ENCODE results near the gene CREB1.
"Not testable (repeated sequence)": the region's sequence is repeated elsewhere in the genome, so short reads cannot be mapped to it uniquely, and the experiment has no call there.

The CREB1 gene

GRCh38 chr2:207633686-207634085 is 103.9 kb downstream of the CREB1 start:
- TF ChIP-seq EZH2 (IDR thresholded peaks at IDR 0.05) (no peak), POLR2AphosphoS5 (IDR thresholded peaks at IDR 0.05; ENCODE audit: borderline replicate concordance, low read depth, low read length) (no peak), FOXP2 (optimal IDR thresholded peaks at IDR 0.05; ENCODE audit: control extremely low read depth, extremely low read length, insufficient read depth) (no peak)
- Histone ChIP-seq H3K9me3 (ENCODE audit: low read depth, low read length) (no peaks in the 10 kb centered on the region), H3K4me3 (no peak overlapping the region), H3K27ac (no peak overlapping the region), H3K9ac (ENCODE audit: insufficient read length) (no peak overlapping the region), H3K36me3 (ENCODE audit: insufficient read depth, low read length) (no peaks in the 10 kb centered on the region)
- DNase-seq (ENCODE audit: low read depth, low spot score): no peak

- no peak for TF ChIP-seq POLR2AphosphoS5 (IDR thresholded peaks at IDR 0.05; ENCODE audit: borderline replicate concordance, low read depth, low read length)
- no peak for TF ChIP-seq EZH2 (IDR thresholded peaks at IDR 0.05)
- no peak for TF ChIP-seq FOXP2 (optimal IDR thresholded peaks at IDR 0.05; ENCODE audit: control extremely low read depth, extremely low read length, insufficient read depth)
- H3K27ac ChIP-seq: no peak overlapping the region
- no peak for DNase-seq (ENCODE audit: low read depth, low spot score)
- 0 out of 2 replicates have a peak, but pooled peaks cover 3% of the 10 kb centered on the region for H3K9me3 ChIP-seq (ENCODE audit: low read depth, low read length)
- H3K9ac ChIP-seq (ENCODE audit: insufficient read length): no peak overlapping the region
- no peaks in the 10 kb centered on the region for H3K36me3 ChIP-seq (ENCODE audit: insufficient read depth, low read length)
- no peak overlapping the region for H3K4me3 ChIP-seq
Measured at GRCh38 chr2:207635468-207636200, 105.9 kb downstream of the CREB1 start.

- H3K9me3 ChIP-seq (ENCODE audit: low read depth, low read length); H3K4me3 ChIP-seq; DNase-seq (ENCODE audit: low read depth, low spot score); H3K36me3 ChIP-seq (ENCODE audit: insufficient read depth, low read length); H3K9ac ChIP-seq (ENCODE audit: insufficient read length); H3K27ac ChIP-seq: not testable (repeated sequence)
Measured at GRCh38 chr2:207639288-207639687, 109.5 kb downstream of the CREB1 start.

- no peak for DNase-seq (ENCODE audit: low read depth, low spot score)
- Histone ChIP-seq H3K4me3 (no peak overlapping the region), H3K9ac (ENCODE audit: insufficient read length) (no peak overlapping the region), H3K36me3 (ENCODE audit: insufficient read depth, low read length) (no peaks in the 10 kb centered on the region), H3K27ac (no peak overlapping the region), H3K9me3 (ENCODE audit: low read depth, low read length) (0 out of 2 replicates have a peak, but pooled peaks cover 3% of the 10 kb centered on the region)
- TF ChIP-seq EZH2 (IDR thresholded peaks at IDR 0.05) (no peak), POLR2AphosphoS5 (IDR thresholded peaks at IDR 0.05; ENCODE audit: borderline replicate concordance, low read depth, low read length) (no peak), FOXP2 (optimal IDR thresholded peaks at IDR 0.05; ENCODE audit: control extremely low read depth, extremely low read length, insufficient read depth) (no peak)
Measured at GRCh38 chr2:207640160-207640559, 110.4 kb downstream of the CREB1 start.

GRCh38 chr2:207640661-207641060 is 110.9 kb downstream of the CREB1 start:
- H3K9ac ChIP-seq (ENCODE audit: insufficient read length): no peak overlapping the region
- H3K27ac ChIP-seq: no peak overlapping the region
- 0 out of 2 replicates have a peak, but pooled peaks cover 3% of the 10 kb centered on the region for H3K9me3 ChIP-seq (ENCODE audit: low read depth, low read length)
- TF ChIP-seq POLR2AphosphoS5 (IDR thresholded peaks at IDR 0.05; ENCODE audit: borderline replicate concordance, low read depth, low read length) (no peak), EZH2 (IDR thresholded peaks at IDR 0.05) (no peak)
- no peaks in the 10 kb centered on the region for H3K36me3 ChIP-seq (ENCODE audit: insufficient read depth, low read length)
- H3K4me3 ChIP-seq: no peak overlapping the region
- DNase-seq (ENCODE audit: low read depth, low spot score): no peak

- no peak for DNase-seq (ENCODE audit: low read depth, low spot score)
Measured at GRCh38 chr2:207643892-207644291, 114.1 kb downstream of the CREB1 start.

GRCh38 chr2:207646582-207646981 is 116.8 kb downstream of the CREB1 start:
- H3K9ac ChIP-seq (ENCODE audit: insufficient read length); H3K27ac ChIP-seq; H3K36me3 ChIP-seq (ENCODE audit: insufficient read depth, low read length); DNase-seq (ENCODE audit: low read depth, low spot score); H3K4me3 ChIP-seq; H3K9me3 ChIP-seq (ENCODE audit: low read depth, low read length): not testable (repeated sequence)

More at GRCh38 chr2:207643892-207644291, 114.1 kb downstream of the CREB1 start:
- H3K27ac ChIP-seq: no peak overlapping the region
- no peak for TF ChIP-seq EZH2 (IDR thresholded peaks at IDR 0.05)
- no peak for TF ChIP-seq POLR2AphosphoS5 (IDR thresholded peaks at IDR 0.05; ENCODE audit: borderline replicate concordance, low read depth, low read length)
- TF ChIP-seq FOXP2 (optimal IDR thresholded peaks at IDR 0.05; ENCODE audit: control extremely low read depth, extremely low read length, insufficient read depth): no peak
- H3K9ac ChIP-seq (ENCODE audit: insufficient read length): no peak overlapping the region
- H3K36me3 ChIP-seq (ENCODE audit: insufficient read depth, low read length): no peaks in the 10 kb centered on the region
- 0 out of 2 replicates have a peak, but pooled peaks cover 3% of the 10 kb centered on the region for H3K9me3 ChIP-seq (ENCODE audit: low read depth, low read length)
- no peak overlapping the region for H3K4me3 ChIP-seq
